ENCODE results near the gene DPM3.
"Not testable (repeated sequence)": the region's sequence is repeated elsewhere in the genome, so short reads cannot be mapped to it uniquely, and the experiment has no call there.

DPM3 gene, protein sequence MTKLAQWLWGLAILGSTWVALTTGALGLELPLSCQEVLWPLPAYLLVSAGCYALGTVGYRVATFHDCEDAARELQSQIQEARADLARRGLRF

DNA sequence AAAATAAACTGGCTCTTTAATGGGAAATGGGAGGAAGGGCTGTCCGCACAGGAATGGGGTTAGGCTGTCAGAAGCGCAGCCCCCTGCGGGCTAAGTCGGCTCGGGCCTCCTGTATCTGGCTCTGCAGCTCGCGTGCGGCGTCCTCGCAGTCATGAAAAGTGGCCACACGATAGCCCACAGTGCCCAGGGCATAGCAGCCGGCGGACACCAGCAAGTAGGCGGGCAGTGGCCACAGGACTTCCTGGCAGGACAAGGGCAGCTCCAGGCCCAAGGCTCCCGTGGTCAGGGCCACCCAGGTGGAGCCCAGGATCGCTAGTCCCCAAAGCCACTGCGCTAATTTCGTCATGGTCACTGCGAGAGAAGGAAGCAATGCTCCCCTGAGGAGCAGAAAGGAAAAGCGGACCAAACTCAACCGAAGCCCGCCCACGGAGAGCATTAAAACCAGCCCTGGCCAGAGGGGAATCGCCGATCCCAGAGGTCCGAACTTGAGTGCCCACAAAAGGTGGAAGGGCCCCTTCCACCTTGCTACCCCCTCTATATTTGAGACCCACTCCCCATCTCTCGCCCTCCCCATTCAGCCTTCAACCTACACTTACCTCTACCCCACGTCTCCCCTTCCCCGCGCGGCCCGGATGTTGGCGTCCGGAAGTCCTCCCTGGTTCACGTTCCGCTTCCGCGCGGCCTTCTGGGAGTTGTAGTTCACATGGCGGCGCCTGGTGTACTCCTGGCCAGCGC, at the start of gene DPM3:
DPM3 (minus strand) TSS at position 637 of the 735 bp plus-strand sequence; CDS start at position 346, 291 bp downstream.
- H3K9me3 ChIP-seq = no peaks in the 10 kb centered on the region
- H3K27ac ChIP-seq = peak within 1 kb of the TSS; percentile 87
- H3K27me3 ChIP-seq = no peaks in the 10 kb centered on the region
- peaks cover 29 to 31% of the 10 kb centered on the region in 2 experiments for H3K4me1 ChIP-seq (ENCODE audit: control insufficient read depth in 1 of 2, insufficient read depth in 1 of 2, low read depth in 1 of 2, low read length in 1 of 2)
- peak within 1 kb of the TSS; percentile 65 to 87 for H3K4me3 ChIP-seq (ENCODE audit: low read depth in 1 of 2, low read length in 1 of 2)
- TF ChIP-seq, protein P1, sequence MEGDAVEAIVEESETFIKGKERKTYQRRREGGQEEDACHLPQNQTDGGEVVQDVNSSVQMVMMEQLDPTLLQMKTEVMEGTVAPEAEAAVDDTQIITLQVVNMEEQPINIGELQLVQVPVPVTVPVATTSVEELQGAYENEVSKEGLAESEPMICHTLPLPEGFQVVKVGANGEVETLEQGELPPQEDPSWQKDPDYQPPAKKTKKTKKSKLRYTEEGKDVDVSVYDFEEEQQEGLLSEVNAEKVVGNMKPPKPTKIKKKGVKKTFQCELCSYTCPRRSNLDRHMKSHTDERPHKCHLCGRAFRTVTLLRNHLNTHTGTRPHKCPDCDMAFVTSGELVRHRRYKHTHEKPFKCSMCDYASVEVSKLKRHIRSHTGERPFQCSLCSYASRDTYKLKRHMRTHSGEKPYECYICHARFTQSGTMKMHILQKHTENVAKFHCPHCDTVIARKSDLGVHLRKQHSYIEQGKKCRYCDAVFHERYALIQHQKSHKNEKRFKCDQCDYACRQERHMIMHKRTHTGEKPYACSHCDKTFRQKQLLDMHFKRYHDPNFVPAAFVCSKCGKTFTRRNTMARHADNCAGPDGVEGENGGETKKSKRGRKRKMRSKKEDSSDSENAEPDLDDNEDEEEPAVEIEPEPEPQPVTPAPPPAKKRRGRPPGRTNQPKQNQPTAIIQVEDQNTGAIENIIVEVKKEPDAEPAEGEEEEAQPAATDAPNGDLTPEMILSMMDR (IDR thresholded peaks at IDR 0.05) = peak; percentile 18
- H3K36me3 ChIP-seq = no peaks in the 10 kb centered on the region

DNA sequence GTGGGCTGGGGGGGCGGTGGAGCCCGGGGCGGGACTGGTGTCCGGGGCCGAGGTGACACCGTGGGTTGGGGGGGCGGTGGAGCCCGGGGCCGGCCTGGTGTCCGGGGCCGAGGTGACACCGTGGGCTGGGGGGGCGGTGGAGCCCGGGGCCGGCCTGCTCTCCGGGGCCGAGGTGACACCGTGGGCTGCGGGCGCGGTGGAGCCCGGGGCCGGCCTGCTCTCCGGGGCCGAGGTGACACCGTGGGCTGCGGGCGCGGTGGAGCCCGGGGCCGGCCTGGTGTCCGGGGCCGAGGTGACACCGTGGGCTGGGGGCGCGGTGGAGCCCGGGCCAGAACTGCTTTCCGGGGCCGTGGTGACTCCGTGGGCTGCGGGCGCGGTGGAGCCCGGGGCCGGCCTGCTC, 49.6 kb upstream of the DPM3 start:
- H3K9me3 ChIP-seq; H3K27ac ChIP-seq; H3K36me3 ChIP-seq; H3K4me3 ChIP-seq (ENCODE audit: low read depth in 1 of 2, low read length in 1 of 2): not testable (repeated sequence)
- Histone ChIP-seq H3K27me3 (peaks cover 29% of the 10 kb centered on the region), H3K4me1 (ENCODE audit: control insufficient read depth in 1 of 2, insufficient read depth in 1 of 2, low read depth in 1 of 2, low read length in 1 of 2) (peaks cover 26 to 27% of the 10 kb centered on the region in 2 experiments)

DNA sequence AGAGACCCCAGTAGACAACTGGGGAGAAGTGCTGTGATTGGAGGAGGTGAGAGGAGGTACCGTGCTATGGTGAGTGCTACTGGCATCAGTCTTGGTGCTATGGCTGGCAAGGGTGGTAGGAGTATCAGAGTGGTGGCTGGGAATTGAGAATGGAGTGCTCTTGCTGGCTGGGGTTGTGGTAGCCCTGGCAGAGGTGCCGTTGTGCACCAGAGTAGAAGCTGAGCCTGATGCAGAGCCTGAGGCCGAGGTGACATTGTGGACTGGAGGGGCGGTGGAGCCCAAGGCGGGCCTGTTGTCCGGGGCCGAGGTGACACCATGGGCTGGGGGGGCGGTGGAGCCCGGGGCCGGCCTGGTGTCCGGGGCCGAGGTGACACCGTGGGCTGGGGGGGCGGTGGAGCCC, 47.9 kb upstream of the DPM3 start:
- Histone ChIP-seq H3K4me1 (ENCODE audit: control insufficient read depth in 1 of 2, insufficient read depth in 1 of 2, low read depth in 1 of 2, low read length in 1 of 2) (peaks cover 9 to 11% of the 10 kb centered on the region in 2 experiments), H3K9me3 (no peaks in the 10 kb centered on the region), H3K4me3 (ENCODE audit: low read depth in 1 of 2, low read length in 1 of 2) (no peak overlapping the region), H3K27me3 (peaks cover 12% of the 10 kb centered on the region), H3K27ac (no peak overlapping the region), H3K36me3 (no peaks in the 10 kb centered on the region)
- TF ChIP-seq, protein P1 (IDR thresholded peaks at IDR 0.05) = no peak

DNA sequence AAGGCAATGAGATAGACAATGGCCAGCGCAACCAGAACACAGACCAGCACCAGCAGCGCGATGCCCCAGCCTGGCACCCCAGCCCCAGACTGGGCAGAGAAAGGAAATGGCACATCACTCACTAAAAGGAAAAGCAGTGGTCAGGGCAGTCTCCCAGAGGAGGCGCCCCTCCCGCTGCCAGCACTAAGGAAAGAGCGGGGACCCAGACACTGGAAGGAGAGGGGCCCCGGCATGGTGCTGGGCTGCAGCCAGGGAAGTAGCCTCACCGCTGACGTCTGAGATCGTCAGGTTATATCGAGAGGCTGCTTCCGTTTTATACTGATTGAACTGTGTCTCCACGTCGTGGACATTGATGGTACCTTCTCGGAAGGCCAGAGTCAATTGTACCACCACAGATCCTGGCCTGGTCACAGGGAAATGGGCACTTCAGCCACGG, 47.1 kb upstream of the DPM3 start:
- TF ChIP-seq, protein P1 (IDR thresholded peaks at IDR 0.05) = no peak
- Histone ChIP-seq H3K9me3 (no peaks in the 10 kb centered on the region), H3K36me3 (no peaks in the 10 kb centered on the region), H3K27ac (no peak overlapping the region), H3K4me1 (ENCODE audit: control insufficient read depth in 1 of 2, insufficient read depth in 1 of 2, low read depth in 1 of 2, low read length in 1 of 2) (peaks cover 1 to 3% of the 10 kb centered on the region in 2 experiments), H3K27me3 (peaks cover 4% of the 10 kb centered on the region), H3K4me3 (ENCODE audit: low read depth in 1 of 2, low read length in 1 of 2) (no peak overlapping the region)

DNA sequence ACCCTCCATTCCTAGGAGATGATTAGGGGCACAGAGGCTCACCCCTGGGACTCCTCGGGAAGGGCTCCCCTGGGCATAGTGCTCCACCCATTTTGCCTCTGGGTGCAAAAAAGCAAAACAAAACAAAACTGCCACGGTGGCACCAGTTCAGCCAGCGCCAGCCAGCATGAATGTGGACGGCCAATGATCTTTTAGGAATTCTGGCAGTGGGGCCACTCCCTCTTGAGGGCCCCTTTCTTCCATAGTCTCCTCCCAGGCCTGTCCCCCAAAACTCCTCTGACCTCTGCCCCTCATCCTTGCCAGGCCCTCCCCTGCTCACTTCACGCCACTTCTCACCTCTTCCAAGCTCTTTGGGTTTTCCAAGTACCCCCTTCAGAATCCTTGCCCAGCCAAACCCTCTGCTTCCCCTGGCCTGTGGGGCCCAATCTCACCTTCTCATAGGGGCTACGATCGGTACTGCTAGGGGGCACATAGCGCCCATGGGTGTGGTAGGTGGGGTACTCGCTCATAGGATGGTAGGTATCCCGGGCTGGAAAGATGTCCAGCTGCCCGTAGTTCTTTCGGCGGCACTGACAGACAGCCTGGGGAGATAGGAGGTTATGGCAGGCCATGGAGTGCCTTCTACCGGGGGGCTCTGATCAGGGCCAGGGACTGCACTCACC, 46.6 kb upstream of the DPM3 start:
- no peaks in the 10 kb centered on the region for H3K4me1 ChIP-seq (ENCODE audit: control insufficient read depth in 1 of 2, insufficient read depth in 1 of 2, low read depth in 1 of 2, low read length in 1 of 2)
- H3K27me3 ChIP-seq = no peaks in the 10 kb centered on the region
- TF ChIP-seq, protein P1 (IDR thresholded peaks at IDR 0.05) = no peak
- no peak overlapping the region for H3K4me3 ChIP-seq (ENCODE audit: low read depth in 1 of 2, low read length in 1 of 2)
- H3K9me3 ChIP-seq = no peaks in the 10 kb centered on the region
- H3K36me3 ChIP-seq = no peaks in the 10 kb centered on the region
- no peak overlapping the region for H3K27ac ChIP-seq

All from neutrophil (primary cell).